Stimulated activated CD4-positive, alpha-beta T cell treated with anti-CD3 and anti-CD28 coated beads, TNF-alpha, amount 100 ng/mL, for 48 hours (primary cell): Measurements from ENCODE around the gene ALOX15B.
"Not testable (repeated sequence)": the region's sequence is repeated elsewhere in the genome, so short reads cannot be mapped to it uniquely, and the experiment has no call there.

Experiments used
- DNase-seq, 3 donors: peaks; one replicate each; pipeline ENCODE4 v3.0.0-alpha.2; 2020; ENCODE audit warnings: low read depth in 3 of 3

ALOX15B gene

GRCh38 chr17:8041249-8041928, 2.5 kb downstream of the ALOX15B start:
- peak in 1 of 3 donors; percentile 23 for DNase-seq

- no peak for DNase-seq
Measured at GRCh38 chr17:8041979-8042378, 3.1 kb downstream of the ALOX15B start.

- no peak for DNase-seq
Measured at GRCh38 chr17:8044819-8045810, 6.3 kb downstream of the ALOX15B start.

- no peak for DNase-seq
Measured at GRCh38 chr17:8046306-8046928, 7.6 kb downstream of the ALOX15B start.

GRCh38 chr17:8046929-8047768, 8.3 kb downstream of the ALOX15B start:
- no peak for DNase-seq

GRCh38 chr17:8047769-8048110, 8.9 kb downstream of the ALOX15B start:
- no peak for DNase-seq

GRCh38 chr17:8048236-8048635, 9.4 kb downstream of the ALOX15B start:
- DNase-seq: no peak

- no peak for DNase-seq
Measured at GRCh38 chr17:8048736-8049135, 9.9 kb downstream of the ALOX15B start.

GRCh38 chr17:8051831-8052230, 13.0 kb downstream of the ALOX15B start:
- DNase-seq: no peak

GRCh38 chr17:8052256-8053252, 13.7 kb downstream of the ALOX15B start:
- no peak for DNase-seq

GRCh38 chr17:8053600-8053999, 14.7 kb downstream of the ALOX15B start:
- DNase-seq: no peak

- DNase-seq: no peak
Measured at GRCh38 chr17:8055851-8056231, 17.0 kb downstream of the ALOX15B start.

GRCh38 chr17:8056232-8056975, 17.5 kb downstream of the ALOX15B start:
- peak in 1 of 3 donors; percentile 20 for DNase-seq

- no peak for DNase-seq
Measured at GRCh38 chr17:8056976-8057625, 18.2 kb downstream of the ALOX15B start.

GRCh38 chr17:8057691-8058114, 18.8 kb downstream of the ALOX15B start:
- DNase-seq: peak in 1 of 3 donors; percentile 18

GRCh38 chr17:8059131-8059530, 20.3 kb downstream of the ALOX15B start:
- no peak for DNase-seq

- peak in 2 of 3 donors; percentile 34 to 54 for DNase-seq
Measured at GRCh38 chr17:8060274-8060673, 21.4 kb downstream of the ALOX15B start.

- DNase-seq: not testable (repeated sequence)
Measured at GRCh38 chr17:8061851-8062250, 23.0 kb downstream of the ALOX15B start.

GRCh38 chr17:8062435-8062806, 23.6 kb downstream of the ALOX15B start:
- no peak for DNase-seq
